Heart right ventricle (tissue), 16 donors: ENCODE data around the gene TRIM54. TPM values are rescaled to one million over a fixed set of nuclear protein-coding genes. Genes with fewer than 3 reads are reported as not detected.

Experiments used
- ATAC-seq, 8 donors: fragments of 200-7000 bp; cut with Tn5 transposase; one replicate each; pipeline ENCODE4 v1.9.1; 2020; ENCODE audit warnings: mild to moderate bottlenecking in 8 of 8, moderate library complexity in 8 of 8, moderate number of reproducible peaks in 1 of 8
- DNase-seq, 2 donors: peaks; one replicate each; pipeline ENCODE4 v3.0.0-alpha.2; 2020
- H3K27ac ChIP-seq, 10 donors: fragments of 200-600 bp; sonication (generic) in 2 of 10; one replicate each; pipeline versions ENCODE4 v1.5.0 to v1.8.0; 2020 to 2022; ENCODE audit warnings: mild to moderate bottlenecking in 3 of 10
- H3K27me3 ChIP-seq, 7 donors: fragments of 200-600 bp; one replicate each; pipeline ENCODE4 v1.8.0; 2021 to 2022; ENCODE audit warnings: mild to moderate bottlenecking in 2 of 7
- H3K36me3 ChIP-seq, 9 donors: fragments of 200-600 bp; sonication (generic) in 1 of 9; one replicate each; pipeline versions ENCODE4 v1.5.0 to v1.8.0; 2020 to 2022; ENCODE audit warnings: mild to moderate bottlenecking in 2 of 9
- H3K4me1 ChIP-seq, 9 donors: fragments of 200-600 bp; sonication (generic) in 1 of 9; one replicate each; pipeline versions ENCODE4 v1.5.0 to v1.8.0; 2020 to 2022; ENCODE audit warnings: mild to moderate bottlenecking in 4 of 9
- H3K4me3 ChIP-seq, 10 donors: fragments of 200-600 bp; sonication (generic) in 2 of 10; one replicate each; pipeline versions ENCODE4 v1.5.0 to v1.8.0; 2020 to 2022; ENCODE audit warnings: mild to moderate bottlenecking in 7 of 10, moderate library complexity in 2 of 10
- H3K9me3 ChIP-seq, 11 donors: fragments of 200-600 bp in 10 of 11; sonication (generic) in 2 of 11; one replicate each; pipeline versions ENCODE4 v1.5.0 to v1.8.0; 2013 to 2022; ENCODE audit warnings: mild to moderate bottlenecking in 2 of 11, control low read depth in 1 of 11, moderate library complexity in 1 of 11
- WGBS, 2 donors: extraction: QIAGEN DNeasy Blood & Tissue Kit; methylation state at CpG; one replicate each; pipeline ENCODE4 v1.1.7; 2013; ENCODE audit warnings: inconsistent platforms in 1 of 2; 5-methylcytosine and 5-hydroxymethylcytosine counted together
- intact Hi-C, 10 donors: fragments of 100-400 bp; cut with DNase I; formaldehyde crosslinking; loops; one replicate each; pipeline versions ENCODE4 v1.11.1 to v1.14.2; 2022
- polyA plus RNA-seq, 2 donors: library from polyadenylated mRNA; stranded (reverse); fragments of 200-250 nt; gene quantifications; one replicate each; pipeline ENCODE4 v1.2.3, GENCODE V29; 2013
- total RNA-seq, 10 donors: library from RNA; stranded (reverse); fragmentation: NEBNext Ultra II Directional in 3 of 10; extraction: Animal tissue kit (Norgen Biotek cat#: 25700) in 3 of 10; gene quantifications; one replicate each; pipeline versions ENCODE4 v1.2.1 to v1.2.4, GENCODE V29; 2021 to 2023
- TF ChIP-seq, protein P1 (sequence below), 9 donors: fragments of 200-600 bp; sonication (generic) in 2 of 9; IDR thresholded peaks; one replicate each; pipeline versions ENCODE4 v1.5.0 to v1.8.0; 2021 to 2022; ENCODE audit warnings: antibody characterized with exemption in 9 of 9, mild to moderate bottlenecking in 5 of 9, moderate library complexity in 1 of 9
- donor health status: Arrhythmogenic right ventricular cardiomyopathy.
- donor health status: ischemic (EF 13 %, LVEDD 7.1; RV severe dilation, severe dysfunction).
- donor health status: healthy with polysubstance abuse.
- donor health status: DM: no; HTN: yes; CAD: no.
- donor health status: DM: no; HTN: no; CAD: no.
- donor health status: ischemic (EF 25% LVEDD 6.9; RV normal size, moderate dysfunction).
- donor health status: ischemic (EF 25% LVEDD 5.7; RV mildly dilated, moderate dysfunction).
- donor health status: healthy.
- donor health status: DM: yes; HTN: yes; CAD: no.
- donor health status: Ischemic cardiomyopathy.
- donor health status: ischemic (EF 35%, LVEDD 5.7; RV mildly dilated, moderate dysfunction).
- donor health status: nonischemic (EF 11% LVEDD 7.7; RV severe dilation, severe dysfunction).
- donor health status: DM: yes; HTN: yes; CAD: no.
- donor health status: PGD.
- donor health status: ischemic (EF 29% LVEDD 5.4; RV normal size, mild dysfunction).
- donor health status: nonischemic (EF 23%, LVEDD 6.1; RV moderate dilation, normal function).

TRIM54 gene
- total and polyA plus RNA-seq, 12 donors: 131 to 568 (median 249) TPM

DNA sequence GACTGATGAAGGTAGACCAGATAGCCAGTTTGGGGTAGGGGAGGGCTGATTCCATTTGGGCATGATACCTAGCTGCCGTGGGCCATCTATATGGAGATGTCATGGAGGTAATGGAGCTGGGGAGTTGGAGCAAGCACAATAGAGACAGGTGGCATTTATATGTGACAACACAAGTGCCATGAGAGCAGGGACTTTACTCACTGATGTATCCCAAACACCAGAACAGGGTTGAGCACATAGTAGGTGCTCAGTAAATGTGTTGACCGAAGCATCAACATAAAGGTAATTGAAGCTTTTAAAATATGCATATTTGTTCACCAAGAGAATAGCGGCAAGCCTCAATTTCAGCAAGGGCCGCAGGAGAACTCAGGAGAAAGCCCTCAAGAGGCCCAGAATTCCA, 34.3 kb upstream of the TRIM54 start:
- Histone ChIP-seq H3K27me3 (peaks cover 0 to 27% (median 12%) of the 10 kb centered on the region in 7 donors), H3K9me3 (no peaks in the 10 kb centered on the region), H3K27ac (no peak overlapping the region), H3K36me3 (peaks cover 0 to 18% (median 0%) of the 10 kb centered on the region in 9 donors), H3K4me3 (no peak overlapping the region), H3K4me1 (peaks cover 0 to 34% (median 17%) of the 10 kb centered on the region in 9 donors)
- intact Hi-C loops: loop anchor here in 2 of 10 donors (5.0 kb wide), 2 partner anchors 34 to 49 kb away; partner anchors contain the start of gene TRIM54 (in 1 of the 2)
- TF ChIP-seq, protein P1, sequence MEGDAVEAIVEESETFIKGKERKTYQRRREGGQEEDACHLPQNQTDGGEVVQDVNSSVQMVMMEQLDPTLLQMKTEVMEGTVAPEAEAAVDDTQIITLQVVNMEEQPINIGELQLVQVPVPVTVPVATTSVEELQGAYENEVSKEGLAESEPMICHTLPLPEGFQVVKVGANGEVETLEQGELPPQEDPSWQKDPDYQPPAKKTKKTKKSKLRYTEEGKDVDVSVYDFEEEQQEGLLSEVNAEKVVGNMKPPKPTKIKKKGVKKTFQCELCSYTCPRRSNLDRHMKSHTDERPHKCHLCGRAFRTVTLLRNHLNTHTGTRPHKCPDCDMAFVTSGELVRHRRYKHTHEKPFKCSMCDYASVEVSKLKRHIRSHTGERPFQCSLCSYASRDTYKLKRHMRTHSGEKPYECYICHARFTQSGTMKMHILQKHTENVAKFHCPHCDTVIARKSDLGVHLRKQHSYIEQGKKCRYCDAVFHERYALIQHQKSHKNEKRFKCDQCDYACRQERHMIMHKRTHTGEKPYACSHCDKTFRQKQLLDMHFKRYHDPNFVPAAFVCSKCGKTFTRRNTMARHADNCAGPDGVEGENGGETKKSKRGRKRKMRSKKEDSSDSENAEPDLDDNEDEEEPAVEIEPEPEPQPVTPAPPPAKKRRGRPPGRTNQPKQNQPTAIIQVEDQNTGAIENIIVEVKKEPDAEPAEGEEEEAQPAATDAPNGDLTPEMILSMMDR (IDR thresholded peaks at IDR 0.05): no peak
- WGBS, 2 donors: 70 to 86% methylated on average over 4 of the region's 4 CpGs
- DNase-seq (no peak), ATAC-seq (no peak)

DNA sequence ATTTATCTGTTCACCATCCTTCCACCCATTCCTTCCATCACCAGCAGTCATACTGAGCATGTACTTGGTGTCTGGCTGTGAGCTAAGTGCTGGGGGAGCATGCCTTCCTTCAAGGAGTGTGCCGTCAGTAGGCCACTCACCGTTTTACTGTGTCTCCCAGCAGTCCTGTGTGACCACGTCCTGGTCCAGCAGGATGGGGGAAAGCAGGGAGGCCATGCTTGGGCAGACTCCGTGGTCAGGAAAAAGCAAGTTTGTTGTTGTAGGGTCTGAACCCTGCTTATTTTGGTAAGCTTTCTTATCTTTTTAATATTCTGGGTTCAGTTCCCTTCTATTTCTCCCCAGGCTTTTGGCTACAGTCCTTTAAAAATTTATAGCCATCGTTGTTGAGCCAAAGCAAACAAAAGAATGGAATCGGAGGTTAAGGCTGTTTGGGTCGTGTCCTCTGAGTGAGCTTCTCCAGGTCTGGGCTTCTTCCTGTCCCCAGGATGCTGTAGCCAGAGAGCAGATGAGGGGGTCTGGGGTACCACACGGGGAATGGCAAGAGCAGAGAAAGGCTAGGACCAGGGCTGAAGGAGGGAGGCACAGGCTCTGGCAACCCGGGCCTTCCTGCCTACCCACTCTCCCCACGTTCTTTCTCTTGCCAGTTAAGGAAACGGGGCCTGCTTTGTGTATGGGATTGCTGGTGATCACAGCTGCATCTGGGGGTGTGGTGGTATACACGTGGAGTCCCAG, 32.9 kb upstream of the TRIM54 start:
- WGBS, 2 donors: 47 to 60% methylated on average over 12 of the region's 12 CpGs
- H3K4me3 ChIP-seq: no peak overlapping the region
- no peaks in the 10 kb centered on the region for H3K9me3 ChIP-seq
- ATAC-seq: no peak
- H3K27ac ChIP-seq: no peak overlapping the region
- no peak for DNase-seq
- intact Hi-C loops: loop anchor here in 2 of 10 donors (5.0 kb wide), 2 partner anchors 33 to 48 kb away; partner anchors contain the start of gene TRIM54 (in 1 of the 2)
- TF ChIP-seq, protein P1 (IDR thresholded peaks at IDR 0.05): no peak
- peaks cover 0 to 40% (median 20%) of the 10 kb centered on the region in 7 donors for H3K27me3 ChIP-seq
- peaks cover 0 to 4% (median 0%) of the 10 kb centered on the region in 9 donors for H3K36me3 ChIP-seq
- peaks cover 0 to 20% (median 8%) of the 10 kb centered on the region in 9 donors for H3K4me1 ChIP-seq

DNA sequence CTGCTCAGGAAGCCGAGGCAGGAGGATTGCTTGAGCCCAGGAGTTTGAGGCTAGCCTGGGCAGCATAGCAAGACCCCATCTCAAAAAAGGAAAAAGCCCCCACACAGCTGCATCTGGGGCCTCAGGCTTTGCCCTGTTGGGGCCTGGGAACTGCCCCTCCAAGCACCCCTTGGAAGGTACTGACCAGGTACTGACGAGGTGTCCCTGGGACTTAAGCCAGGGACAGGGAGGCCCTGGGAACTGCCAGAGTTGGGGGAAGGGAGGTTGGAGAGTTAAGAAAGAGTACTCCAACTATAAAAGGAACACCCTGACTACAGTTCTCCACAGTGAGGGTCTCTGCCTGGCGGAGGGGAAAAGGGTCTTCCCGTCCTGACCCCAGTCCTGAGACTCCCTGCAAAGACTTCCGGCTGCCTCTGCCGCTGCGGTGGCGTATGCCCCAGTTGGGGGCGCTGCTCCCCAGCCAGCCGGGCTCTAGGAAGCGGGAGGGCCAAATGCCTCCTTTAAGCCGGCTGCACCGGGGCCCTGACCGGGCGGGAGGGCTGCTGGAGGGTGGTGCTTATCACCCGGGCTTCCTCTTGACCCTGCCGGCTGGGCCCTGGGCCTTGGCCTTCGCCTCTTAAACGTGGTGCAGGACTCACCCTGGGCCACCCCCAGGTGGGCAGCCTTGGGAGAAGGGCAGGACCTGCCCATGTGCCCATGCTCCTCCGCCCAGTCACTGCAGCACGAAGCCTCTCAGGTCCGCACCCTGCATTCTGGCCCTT, 32.2 kb upstream of the TRIM54 start:
- Histone ChIP-seq H3K27ac (no peak overlapping the region), H3K36me3 (no peaks in the 10 kb centered on the region), H3K9me3 (no peaks in the 10 kb centered on the region), H3K4me3 (peak overlapping the region in 1 of 10 donors; percentile 10), H3K4me1 (peaks cover 0 to 20% (median 9%) of the 10 kb centered on the region in 9 donors), H3K27me3 (peaks cover 0 to 43% (median 22%) of the 10 kb centered on the region in 7 donors)
- DNase-seq (peak; percentile 45 to 64), ATAC-seq (peak; percentile 71 to 87 (median 79))
- TF ChIP-seq, protein P1 (IDR thresholded peaks at IDR 0.05): peak; percentile 40 to 81 (median 75)
- 16 to 18% methylated on average over 22 of the region's 22 CpGs for WGBS, 2 donors
- intact Hi-C loops: loop anchor here in 7 of 10 donors (1.0 to 10.0 kb wide), 7 partner anchors 31 to 55 kb away; partner anchors contain the start of genes TRIM54 (in 2 of the 7) and UCN (in 1 of the 7)
